ENCODE data around the gene ATP9A. TPM values are rescaled to one million over a fixed set of nuclear protein-coding genes. Genes with fewer than 3 reads are reported as not detected.

Gene ATP9A
- total RNA-seq, 4 donors from 2014 or later = 52.5 to 72.8 (median 61.7) TPM

GRCh38 chr20:51595744-51596143 lies 172.4 kb downstream of the ATP9A start:
- DNase-seq = no peak
- peaks cover 0 to 4% of the 10 kb centered on the region in 2 donors for H3K36me3 ChIP-seq
- H3K27me3 ChIP-seq = no peaks in the 10 kb centered on the region
- H3K4me3 ChIP-seq (replicated peaks in 1 of 3) = no peak overlapping the region
- TF ChIP-seq CTCF (IDR thresholded peaks at IDR 0.05) (no peak), POLR2A (IDR thresholded peaks at IDR 0.05) (no peak)
- no peaks in the 10 kb centered on the region for H3K4me1 ChIP-seq
- no peak overlapping the region for H3K27ac ChIP-seq
- WGBS, 2 donors = 92 to 94% methylated on average over 8 of the region's 8 CpGs
- intact Hi-C loops (cut with DNase I) = loop anchor here (2.0 kb wide), 1 partner anchor 223 kb away; no protein-coding TSS in a partner anchor
- no peaks in the 10 kb centered on the region for H3K9me3 ChIP-seq

- TF ChIP-seq CTCF (IDR thresholded peaks at IDR 0.05) (peak; percentile 42 to 95 (median 84)), POLR2A (IDR thresholded peaks at IDR 0.05) (no peak)
- Histone ChIP-seq H3K27me3 (no peaks in the 10 kb centered on the region), H3K36me3 (peaks cover 0 to 4% of the 10 kb centered on the region in 2 donors), H3K9me3 (no peaks in the 10 kb centered on the region), H3K27ac (no peak overlapping the region), H3K4me3 (replicated peaks in 1 of 3) (no peak overlapping the region), H3K4me1 (no peaks in the 10 kb centered on the region)
- intact Hi-C loops (cut with DNase I) = loop anchor here (2.0 kb wide), 1 partner anchor 222 kb away; no protein-coding TSS in a partner anchor
- 14 to 16% methylated on average over 13 of the region's 13 CpGs for WGBS, 2 donors
- peak; percentile 88 to 91 for DNase-seq
These were observed 173.1 kb downstream of the ATP9A start for GRCh38 chr20:51595058-51595532.

GRCh38 chr20:51594236-51595057 lies 173.7 kb downstream of the ATP9A start:
- no peak overlapping the region for H3K4me3 ChIP-seq (replicated peaks in 1 of 3)
- intact Hi-C loops (cut with DNase I) = loop anchor here (2.0 kb wide), 1 partner anchor 222 kb away; no protein-coding TSS in a partner anchor
- H3K27ac ChIP-seq = no peak overlapping the region
- no peaks in the 10 kb centered on the region for H3K9me3 ChIP-seq
- 68 to 75% methylated on average over 12 of the region's 12 CpGs for WGBS, 2 donors
- TF ChIP-seq CTCF (IDR thresholded peaks at IDR 0.05) = no peak
- no peak for TF ChIP-seq POLR2A (IDR thresholded peaks at IDR 0.05)
- no peaks in the 10 kb centered on the region for H3K4me1 ChIP-seq
- no peak for DNase-seq
- H3K36me3 ChIP-seq = no peaks in the 10 kb centered on the region
- H3K27me3 ChIP-seq = no peaks in the 10 kb centered on the region

- Histone ChIP-seq H3K4me1 (no peaks in the 10 kb centered on the region), H3K27ac (no peak overlapping the region), H3K9me3 (no peaks in the 10 kb centered on the region), H3K4me3 (replicated peaks in 1 of 3) (no peak overlapping the region), H3K27me3 (no peaks in the 10 kb centered on the region), H3K36me3 (no peaks in the 10 kb centered on the region)
- WGBS, 2 donors = 94 to 100% methylated on average over 2 of the region's 2 CpGs
- DNase-seq = no peak
- no peak for TF ChIP-seq POLR2A (IDR thresholded peaks at IDR 0.05)
- intact Hi-C loops (cut with DNase I) = no loop called here
These were observed 174.6 kb downstream of the ATP9A start for GRCh38 chr20:51593584-51593983.

- Histone ChIP-seq H3K36me3 (no peaks in the 10 kb centered on the region), H3K27ac (no peak overlapping the region), H3K4me3 (replicated peaks in 1 of 3) (no peak overlapping the region), H3K4me1 (no peaks in the 10 kb centered on the region), H3K27me3 (no peaks in the 10 kb centered on the region), H3K9me3 (no peaks in the 10 kb centered on the region)
- TF ChIP-seq POLR2A (IDR thresholded peaks at IDR 0.05) = no peak
- no peak for TF ChIP-seq CTCF (IDR thresholded peaks at IDR 0.05)
- DNase-seq = no peak
- intact Hi-C loops (cut with DNase I) = no loop called here
- WGBS, 2 donors = 92 to 94% methylated on average over 8 of the region's 8 CpGs
These were observed 175.6 kb downstream of the ATP9A start for GRCh38 chr20:51592564-51592963.
